Measurements from ENCODE around the gene PPIG. TPM values are rescaled to one million over a fixed set of nuclear protein-coding genes. Genes with fewer than 3 reads are reported as not detected.

Gene PPIG
- total RNA-seq, 1 experiment from 2014 or later = 60.3 TPM

DNA sequence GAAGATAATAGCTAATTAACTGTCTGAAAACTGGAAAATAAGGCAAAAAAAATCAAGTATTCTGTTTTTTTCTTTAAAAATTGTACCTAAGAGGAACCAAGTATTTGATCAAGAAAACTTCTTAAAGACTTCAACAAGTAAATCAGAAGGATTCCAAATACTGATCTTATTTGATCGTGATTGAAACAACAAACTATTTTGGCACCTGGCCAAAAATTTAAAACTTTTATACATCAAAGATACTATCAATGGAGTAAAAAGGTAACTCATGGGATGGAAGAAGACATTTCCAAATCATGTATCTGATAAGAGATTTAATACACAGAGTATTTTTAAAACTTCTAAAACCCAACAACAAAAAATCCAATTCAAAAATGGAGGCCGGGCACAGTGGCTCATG, 63.3 kb downstream of the PPIG start:
- H3K27ac Mint-ChIP-seq (ENCODE audit: unreplicated experiment) = no peak overlapping the region
- no peaks in the 10 kb centered on the region for H3K36me3 Mint-ChIP-seq (ENCODE audit: insufficient read depth, unreplicated experiment)
- no peak for TF ChIP-seq CTCF (IDR thresholded peaks at IDR 0.05; ENCODE audit: insufficient read depth in 1 of 2, low read depth in 1 of 2, low read length in 1 of 2, severe bottlenecking in 1 of 2, unreplicated experiment in 1 of 2)
- ChIA-PET POLR2A (no interaction called here), CTCF (no interaction called here)
- H3K27me3 ChIP-seq (replicated peaks; ENCODE audit: control insufficient read depth, insufficient read depth, low read length) = no peaks in the 10 kb centered on the region
- H3K4me3 Mint-ChIP-seq (ENCODE audit: unreplicated experiment) = no peak overlapping the region
- H3K27me3 Mint-ChIP-seq (ENCODE audit: insufficient read depth, unreplicated experiment) = no peaks in the 10 kb centered on the region
- no peak for DNase-seq
- no peaks in the 10 kb centered on the region for H3K4me1 Mint-ChIP-seq (ENCODE audit: low read depth, unreplicated experiment)
- H3K36me3 ChIP-seq (ENCODE audit: control insufficient read depth, insufficient read depth, low read length) = no peaks in the 10 kb centered on the region
- intact Hi-C loops (cut with micrococcal nuclease; ENCODE audit: unreplicated experiment) = no loop called here
- no peaks in the 10 kb centered on the region for H3K9me3 ChIP-seq
- no TSS peak for BruUV-seq (replicated peaks)
- H3K9me3 Mint-ChIP-seq (ENCODE audit: unreplicated experiment) = no peaks in the 10 kb centered on the region
- no peaks in the 10 kb centered on the region for H3K4me1 ChIP-seq
- no peak overlapping the region for H3K4me3 ChIP-seq (ENCODE audit: low read depth, low read length)

DNA sequence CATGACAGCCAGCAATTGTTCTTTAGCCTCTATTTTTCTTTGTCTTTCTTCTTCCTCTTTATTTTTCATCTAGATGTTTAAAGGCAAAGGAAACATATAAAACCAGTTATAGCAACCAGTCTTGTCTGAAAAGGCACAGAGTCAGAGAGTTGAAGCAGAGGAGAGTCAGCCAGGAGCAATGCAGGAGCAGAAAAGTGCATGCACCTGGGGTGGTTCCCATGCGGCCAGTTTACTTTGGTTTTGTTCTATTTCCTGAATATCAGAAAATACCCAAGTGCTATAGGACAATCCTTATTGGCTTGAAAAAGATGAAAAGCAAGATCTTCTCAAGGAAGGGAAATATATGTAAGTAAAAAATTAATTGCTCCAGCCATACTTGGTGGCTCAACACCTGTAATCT, 65.1 kb downstream of the PPIG start:
- intact Hi-C loops (cut with micrococcal nuclease; ENCODE audit: unreplicated experiment) = no loop called here
- Histone ChIP-seq H3K36me3 (ENCODE audit: control insufficient read depth, insufficient read depth, low read length) (no peaks in the 10 kb centered on the region), H3K4me3 (ENCODE audit: low read depth, low read length) (no peak overlapping the region), H3K27me3 (replicated peaks; ENCODE audit: control insufficient read depth, insufficient read depth, low read length) (no peaks in the 10 kb centered on the region), H3K9me3 (no peaks in the 10 kb centered on the region), H3K4me1 (no peaks in the 10 kb centered on the region)
- POLR2A ChIA-PET = no interaction called here
- Mint-ChIP-seq H3K27me3 (ENCODE audit: insufficient read depth, unreplicated experiment) (no peaks in the 10 kb centered on the region), H3K9me3 (ENCODE audit: unreplicated experiment) (no peaks in the 10 kb centered on the region), H3K4me1 (ENCODE audit: low read depth, unreplicated experiment) (peaks cover 10% of the 10 kb centered on the region), H3K27ac (ENCODE audit: unreplicated experiment) (no peak overlapping the region), H3K4me3 (ENCODE audit: unreplicated experiment) (no peak overlapping the region), H3K36me3 (ENCODE audit: insufficient read depth, unreplicated experiment) (no peaks in the 10 kb centered on the region)
- DNase-seq = no peak
- no TSS peak for BruUV-seq (replicated peaks)
- CTCF ChIA-PET = no interaction called here
- TF ChIP-seq CTCF (IDR thresholded peaks at IDR 0.05; ENCODE audit: insufficient read depth in 1 of 2, low read depth in 1 of 2, low read length in 1 of 2, severe bottlenecking in 1 of 2, unreplicated experiment in 1 of 2) = no peak

GRCh38 chr2:169653636-169654035, 69.5 kb downstream of the PPIG start:
- H3K9me3 ChIP-seq = no peaks in the 10 kb centered on the region
- no TSS peak for BruUV-seq (replicated peaks)
- no peaks in the 10 kb centered on the region for H3K36me3 ChIP-seq (ENCODE audit: control insufficient read depth, insufficient read depth, low read length)
- Mint-ChIP-seq H3K36me3 (ENCODE audit: insufficient read depth, unreplicated experiment) (no peaks in the 10 kb centered on the region), H3K27ac (ENCODE audit: unreplicated experiment) (no peak overlapping the region), H3K4me3 (ENCODE audit: unreplicated experiment) (no peak overlapping the region), H3K4me1 (ENCODE audit: low read depth, unreplicated experiment) (peaks cover 10% of the 10 kb centered on the region), H3K9me3 (ENCODE audit: unreplicated experiment) (no peaks in the 10 kb centered on the region), H3K27me3 (ENCODE audit: insufficient read depth, unreplicated experiment) (peaks cover 4% of the 10 kb centered on the region)
- no peaks in the 10 kb centered on the region for H3K4me1 ChIP-seq
- POLR2A ChIA-PET = no interaction called here
- no peak overlapping the region for H3K4me3 ChIP-seq (ENCODE audit: low read depth, low read length)
- CTCF ChIA-PET = interaction anchor here (0.9 kb wide), 1 partner anchor 13 kb away, joined by 3 read pairs; no protein-coding TSS in a partner anchor
- H3K27me3 ChIP-seq (replicated peaks; ENCODE audit: control insufficient read depth, insufficient read depth, low read length) = no peaks in the 10 kb centered on the region
- intact Hi-C loops (cut with micrococcal nuclease; ENCODE audit: unreplicated experiment) = no loop called here
- no peak for DNase-seq
- TF ChIP-seq CTCF (IDR thresholded peaks at IDR 0.05; ENCODE audit: insufficient read depth in 1 of 2, low read depth in 1 of 2, low read length in 1 of 2, severe bottlenecking in 1 of 2, unreplicated experiment in 1 of 2) = no peak

Data from Caco-2 (cell line).